ENCODE results near the gene KCNB1.

Gene KCNB1

DNA sequence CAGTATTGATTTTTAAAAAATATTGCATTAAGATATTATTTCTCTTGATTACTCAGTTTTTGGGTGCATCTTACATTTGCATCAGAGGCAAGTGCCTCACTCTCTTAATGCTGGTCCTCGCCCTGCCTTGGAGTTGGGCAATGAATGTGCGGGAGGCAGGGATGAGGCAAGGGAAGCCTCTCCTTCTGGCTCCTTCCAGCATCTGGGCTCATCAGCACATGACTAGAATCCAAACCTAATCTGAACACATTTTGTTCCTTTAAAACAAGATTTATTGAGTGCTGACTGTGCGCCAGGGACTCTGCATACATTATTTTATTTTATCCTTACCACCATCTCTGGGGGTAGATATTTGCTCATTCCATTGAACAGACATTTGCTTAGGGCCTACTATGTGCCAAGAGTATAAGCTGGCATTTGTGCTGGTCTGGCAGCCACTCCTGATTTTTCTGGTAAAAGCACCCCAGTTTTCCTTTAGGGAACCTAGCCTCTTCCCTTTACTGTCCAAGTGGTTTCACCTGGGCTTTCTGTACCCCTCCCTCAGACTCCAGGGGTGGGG lies 132.7 kb downstream of the KCNB1 start:
- Histone ChIP-seq H3K79me2 (ENCODE audit: control insufficient read depth, low read length) (no peaks in the 10 kb centered on the region), H3K4me2 (ENCODE audit: low read length) (no peak overlapping the region), H4K20me1 (ENCODE audit: control insufficient read depth, insufficient read depth, low read depth, low read length) (no peaks in the 10 kb centered on the region), H3K4me1 (ENCODE audit: control insufficient read depth, low read length) (no peaks in the 10 kb centered on the region), H3F3A (ENCODE audit: control insufficient read depth, insufficient read depth) (no peaks in the 10 kb centered on the region), H3K9me3 (ENCODE audit: control insufficient read depth, insufficient read depth, low read length) (no peaks in the 10 kb centered on the region), H3K27ac (ENCODE audit: low read depth, low read length) (no peak overlapping the region), H3K9me2 (replicated peaks; ENCODE audit: control insufficient read depth, low read length) (no peaks in the 10 kb centered on the region), H3K4me3 (ENCODE audit: low read length) (no peak overlapping the region), H3K36me3 (ENCODE audit: control insufficient read depth, low read length) (no peaks in the 10 kb centered on the region), H3K27me3 (ENCODE audit: control insufficient read depth, low read length) (peaks cover 11% of the 10 kb centered on the region)
- TF ChIP-seq EZH2phosphoT487 (IDR thresholded peaks at IDR 0.05; ENCODE audit: borderline replicate concordance, low read length) = no peak
- TF ChIP-seq, protein P1, sequence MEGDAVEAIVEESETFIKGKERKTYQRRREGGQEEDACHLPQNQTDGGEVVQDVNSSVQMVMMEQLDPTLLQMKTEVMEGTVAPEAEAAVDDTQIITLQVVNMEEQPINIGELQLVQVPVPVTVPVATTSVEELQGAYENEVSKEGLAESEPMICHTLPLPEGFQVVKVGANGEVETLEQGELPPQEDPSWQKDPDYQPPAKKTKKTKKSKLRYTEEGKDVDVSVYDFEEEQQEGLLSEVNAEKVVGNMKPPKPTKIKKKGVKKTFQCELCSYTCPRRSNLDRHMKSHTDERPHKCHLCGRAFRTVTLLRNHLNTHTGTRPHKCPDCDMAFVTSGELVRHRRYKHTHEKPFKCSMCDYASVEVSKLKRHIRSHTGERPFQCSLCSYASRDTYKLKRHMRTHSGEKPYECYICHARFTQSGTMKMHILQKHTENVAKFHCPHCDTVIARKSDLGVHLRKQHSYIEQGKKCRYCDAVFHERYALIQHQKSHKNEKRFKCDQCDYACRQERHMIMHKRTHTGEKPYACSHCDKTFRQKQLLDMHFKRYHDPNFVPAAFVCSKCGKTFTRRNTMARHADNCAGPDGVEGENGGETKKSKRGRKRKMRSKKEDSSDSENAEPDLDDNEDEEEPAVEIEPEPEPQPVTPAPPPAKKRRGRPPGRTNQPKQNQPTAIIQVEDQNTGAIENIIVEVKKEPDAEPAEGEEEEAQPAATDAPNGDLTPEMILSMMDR (IDR thresholded peaks at IDR 0.05; ENCODE audit: low read depth, low read length, poor library complexity, severe bottlenecking) = no peak

DNA sequence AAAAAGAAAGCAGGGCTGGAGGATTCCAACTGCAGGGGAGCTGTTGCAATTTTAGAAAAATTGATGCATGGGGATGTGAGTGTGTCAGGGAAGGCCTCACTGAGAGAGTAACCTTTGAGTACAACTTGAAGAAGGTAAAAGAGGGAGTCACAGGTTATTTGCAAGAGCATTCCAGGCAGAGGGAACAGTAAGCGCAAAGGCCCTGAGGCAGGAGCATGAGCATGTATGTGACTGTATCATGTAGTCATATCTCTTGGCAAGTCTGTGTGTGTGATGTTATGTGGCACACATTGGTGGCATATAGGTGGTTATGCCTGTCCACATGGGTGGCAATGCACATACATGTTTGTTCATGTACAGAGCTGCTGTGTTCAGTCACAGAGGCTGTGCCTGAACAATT lies 133.4 kb downstream of the KCNB1 start:
- TF ChIP-seq, protein P1 (IDR thresholded peaks at IDR 0.05; ENCODE audit: low read depth, low read length, poor library complexity, severe bottlenecking) = no peak
- TF ChIP-seq EZH2phosphoT487 (IDR thresholded peaks at IDR 0.05; ENCODE audit: borderline replicate concordance, low read length) = no peak
- Histone ChIP-seq H3K27me3 (ENCODE audit: control insufficient read depth, low read length) (peaks cover 11% of the 10 kb centered on the region), H3K4me1 (ENCODE audit: control insufficient read depth, low read length) (no peaks in the 10 kb centered on the region), H3K27ac (ENCODE audit: low read depth, low read length) (no peak overlapping the region), H3F3A (ENCODE audit: control insufficient read depth, insufficient read depth) (no peaks in the 10 kb centered on the region), H3K4me3 (ENCODE audit: low read length) (no peak overlapping the region), H3K9me3 (ENCODE audit: control insufficient read depth, insufficient read depth, low read length) (no peaks in the 10 kb centered on the region), H3K79me2 (ENCODE audit: control insufficient read depth, low read length) (no peaks in the 10 kb centered on the region), H4K20me1 (ENCODE audit: control insufficient read depth, insufficient read depth, low read depth, low read length) (no peaks in the 10 kb centered on the region), H3K9me2 (replicated peaks; ENCODE audit: control insufficient read depth, low read length) (no peaks in the 10 kb centered on the region), H3K36me3 (ENCODE audit: control insufficient read depth, low read length) (no peaks in the 10 kb centered on the region), H3K4me2 (ENCODE audit: low read length) (no peak overlapping the region)

DNA sequence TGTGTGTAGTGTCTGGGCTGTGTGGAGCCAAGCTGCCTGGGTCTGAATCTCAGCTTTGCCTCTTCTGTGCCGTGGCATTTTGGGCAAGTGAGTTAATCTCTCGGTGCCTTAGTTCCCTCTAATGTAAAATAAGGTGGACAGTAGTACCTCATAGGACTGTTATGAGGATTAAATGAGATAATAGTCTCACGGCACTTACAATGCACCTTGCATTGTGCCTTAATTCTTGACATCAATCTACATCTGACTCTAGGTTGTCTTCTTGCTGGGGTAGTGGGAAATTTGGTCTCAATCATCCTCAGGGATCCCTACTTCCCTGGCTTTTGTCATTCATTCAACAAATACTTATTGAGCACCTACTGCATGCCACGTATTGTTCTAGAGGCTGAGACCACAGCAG lies 133.9 kb downstream of the KCNB1 start:
- no peak overlapping the region for H3K4me3 ChIP-seq (ENCODE audit: low read length)
- H3K27me3 ChIP-seq (ENCODE audit: control insufficient read depth, low read length) = peaks cover 11% of the 10 kb centered on the region
- no peaks in the 10 kb centered on the region for H4K20me1 ChIP-seq (ENCODE audit: control insufficient read depth, insufficient read depth, low read depth, low read length)
- no peaks in the 10 kb centered on the region for H3K9me2 ChIP-seq (replicated peaks; ENCODE audit: control insufficient read depth, low read length)
- no peaks in the 10 kb centered on the region for H3F3A ChIP-seq (ENCODE audit: control insufficient read depth, insufficient read depth)
- H3K79me2 ChIP-seq (ENCODE audit: control insufficient read depth, low read length) = no peaks in the 10 kb centered on the region
- TF ChIP-seq, protein P1 (IDR thresholded peaks at IDR 0.05; ENCODE audit: low read depth, low read length, poor library complexity, severe bottlenecking) = no peak
- no peak for TF ChIP-seq EZH2phosphoT487 (IDR thresholded peaks at IDR 0.05; ENCODE audit: borderline replicate concordance, low read length)
- H3K4me1 ChIP-seq (ENCODE audit: control insufficient read depth, low read length) = no peaks in the 10 kb centered on the region
- H3K27ac ChIP-seq (ENCODE audit: low read depth, low read length) = no peak overlapping the region
- no peaks in the 10 kb centered on the region for H3K36me3 ChIP-seq (ENCODE audit: control insufficient read depth, low read length)
- H3K4me2 ChIP-seq (ENCODE audit: low read length) = no peak overlapping the region
- H3K9me3 ChIP-seq (ENCODE audit: control insufficient read depth, insufficient read depth, low read length) = no peaks in the 10 kb centered on the region

All from DOHH2 (cell line).